IMR-90 (cell line): ENCODE results near the gene EPN3. TPM values are rescaled to one million over a fixed set of nuclear protein-coding genes. Genes with fewer than 3 reads are reported as not detected.

ENCODE experiments used
- ATAC-seq: fragments of 200-7000 bp; cut with Tn5 transposase; 2 replicates; pipeline ENCODE4 v1.9.1; 2020; ENCODE audit warnings: low read depth, mild to moderate bottlenecking, moderate library complexity
- BruUV-seq: library from RNA; stranded (reverse); fragments of 400-500 nt; replicated peaks from 2 replicates; lab custom pipeline; 2021; lab: Mats Ljungman, UMichigan
- CTCF ChIA-PET: fragments of 300-600 bp; formaldehyde crosslinking; extraction: SDS; loops from one replicate; lab custom pipeline; 2021; ENCODE audit warnings: antibody characterized with exemption; lab: Yijun Ruan, JAX
- POLR2A ChIA-PET: fragments of 300-600 bp; sonication (Branson Sonifier 250); formaldehyde crosslinking; loops from one replicate; lab custom pipeline; 2022; ENCODE audit warnings: antibody characterized with exemption; ENCODE audit not compliant: unreplicated experiment; lab: Charles Lee
- DNase-seq: peaks from one replicate; pipeline ENCODE4 v3.0.0; 2013
- H2AFZ ChIP-seq: replicated peaks from 2 replicates; pipeline ENCODE3; 2013; ENCODE audit warnings: low read length, mild to moderate bottlenecking; ENCODE audit not compliant: poor library complexity
- H2AK5ac ChIP-seq: 2 replicates; pipeline ENCODE4 v1.6.1; 2013; ENCODE audit warnings: low read depth, low read length, inconsistent platforms
- H2AK9ac ChIP-seq: replicated peaks from 2 replicates; pipeline ENCODE3; 2013; ENCODE audit warnings: mild to moderate bottlenecking, low read depth, low read length, moderate library complexity; ENCODE audit not compliant: poor library complexity
- H2BK120ac ChIP-seq: 2 replicates; pipeline ENCODE4 v1.6.1; 2013; ENCODE audit warnings: low read depth, low read length, inconsistent platforms
- H2BK15ac ChIP-seq: 3 replicates; pipeline ENCODE4 v1.6.1; 2013; ENCODE audit warnings: low read depth, low read length, inconsistent platforms
- H2BK20ac ChIP-seq: 2 replicates; pipeline ENCODE4 v1.6.1; 2013; ENCODE audit warnings: low read depth, mild to moderate bottlenecking, inconsistent platforms, low read length, moderate library complexity
- H2BK5ac ChIP-seq: 2 replicates; pipeline ENCODE4 v1.6.1; 2013; ENCODE audit warnings: mild to moderate bottlenecking, low read depth, low read length, inconsistent platforms; ENCODE audit not compliant: poor library complexity, severe bottlenecking
- H3K14ac ChIP-seq: replicated peaks from 2 replicates; pipeline ENCODE4 v1.6.1; 2013; ENCODE audit warnings: low read depth, low read length, inconsistent platforms
- H3K18ac ChIP-seq: 2 replicates; pipeline ENCODE4 v1.6.1; 2013; ENCODE audit warnings: low read depth, low read length, control low read depth
- H3K23ac ChIP-seq: 2 replicates; pipeline ENCODE4 v1.6.1; 2013; ENCODE audit warnings: low read depth, low read length, inconsistent platforms
- H3K27ac ChIP-seq: 2 replicates; pipeline ENCODE4 v1.5.1; 2013; ENCODE audit warnings: mild to moderate bottlenecking, control low read depth, low read length; ENCODE audit not compliant: insufficient read depth
- H3K27me3 ChIP-seq: 2 replicates; pipeline ENCODE4 v1.6.1; 2013; ENCODE audit warnings: low read length; ENCODE audit not compliant: control insufficient read depth, insufficient read depth
- H3K36me3 ChIP-seq: 2 replicates; pipeline ENCODE4 v1.6.1; 2013; ENCODE audit warnings: low read length, mixed read lengths; ENCODE audit not compliant: control insufficient read depth, insufficient read depth
- H3K4ac ChIP-seq: 2 replicates; pipeline ENCODE4 v1.6.1; 2013; ENCODE audit warnings: low read depth, low read length, inconsistent platforms
- H3K4me1 ChIP-seq: 2 replicates; pipeline ENCODE4 v1.6.1; 2013; ENCODE audit warnings: low read length, mixed read lengths; ENCODE audit not compliant: control insufficient read depth, insufficient read depth
- H3K4me2 ChIP-seq: 2 replicates; pipeline ENCODE4 v1.6.1; 2013; ENCODE audit warnings: low read depth, mild to moderate bottlenecking, control low read depth, low read length, moderate library complexity
- H3K4me3 ChIP-seq: 2 replicates; pipeline ENCODE4 v1.5.1; 2013; ENCODE audit warnings: low read depth, mild to moderate bottlenecking, control low read depth, low read length, moderate library complexity; ENCODE audit not compliant: insufficient read depth
- H3K56ac ChIP-seq: 2 replicates; pipeline ENCODE4 v1.6.1; 2013; ENCODE audit warnings: low read length, inconsistent platforms; ENCODE audit not compliant: insufficient read depth; ENCODE audit errors: extremely low read depth
- H3K79me1 ChIP-seq, 2 experiments: 2 replicates each; pipeline ENCODE4 v1.6.1; 2013; ENCODE audit warnings: low read length in 2 of 2, inconsistent platforms in 1 of 2, low read depth in 1 of 2
- H3K9ac ChIP-seq: 2 replicates; pipeline ENCODE4 v1.6.1; 2013; ENCODE audit warnings: low read depth, low read length, control low read depth
- H3K9me1 ChIP-seq: 2 replicates; pipeline ENCODE4 v1.6.1; 2013; ENCODE audit warnings: low read length, inconsistent platforms; ENCODE audit not compliant: insufficient read depth
- H3K9me3 ChIP-seq: 2 replicates; pipeline ENCODE4 v1.6.1; 2013; ENCODE audit warnings: low read length; ENCODE audit not compliant: control insufficient read depth, insufficient read depth
- H4K20me1 ChIP-seq: 2 replicates; pipeline ENCODE4 v1.6.1; 2013; ENCODE audit warnings: low read length, inconsistent platforms; ENCODE audit not compliant: insufficient read depth
- H4K5ac ChIP-seq: 2 replicates; pipeline ENCODE4 v1.6.1; 2013; ENCODE audit warnings: mild to moderate bottlenecking, low read depth, low read length, control low read depth
- H4K8ac ChIP-seq, 2 experiments: 2 replicates each; pipeline ENCODE4 v1.6.1; 2013; ENCODE audit warnings: low read depth in 2 of 2, low read length in 2 of 2, control low read depth in 1 of 2, inconsistent platforms in 1 of 2
- H4K91ac ChIP-seq: 2 replicates; pipeline ENCODE4 v1.6.1; 2013; ENCODE audit warnings: low read depth, low read length, inconsistent platforms; ENCODE audit not compliant: insufficient read depth
- BHLHE40 ChIP-seq: fragments of 150-350 bp; IDR thresholded peaks from 2 replicates; pipeline ENCODE4 v1.6.1; 2016; ENCODE audit warnings: mild to moderate bottlenecking, low read depth, low read length
- CEBPB ChIP-seq: IDR thresholded peaks from 2 replicates; pipeline ENCODE4 v1.6.1; 2012; ENCODE audit warnings: low read depth, low read length, improper control_type of control experiment
- MAZ ChIP-seq: IDR thresholded peaks from 2 replicates; pipeline ENCODE4 v1.6.1; 2012; ENCODE audit warnings: low read depth, mild to moderate bottlenecking, low read length, improper control_type of control experiment, moderate library complexity, borderline replicate concordance
- POLR2A ChIP-seq: IDR thresholded peaks from 2 replicates; pipeline ENCODE4 v1.6.1; 2012; ENCODE audit warnings: mild to moderate bottlenecking, low read depth, low read length
- RCOR1 ChIP-seq: IDR thresholded peaks from 2 replicates; pipeline ENCODE4 v1.6.1; 2012; ENCODE audit warnings: mild to moderate bottlenecking, low read length, improper control_type of control experiment; ENCODE audit not compliant: insufficient replicate concordance
- SMC3 ChIP-seq: fragments of 150-350 bp; IDR thresholded peaks from 2 replicates; pipeline ENCODE4 v1.6.1; 2016; ENCODE audit warnings: low read depth, mild to moderate bottlenecking, antibody characterized with exemption, low read length, moderate library complexity
- WGBS, 2 experiments: methylation state at CpG; one replicate each; pipeline versions ENCODE4 v1.1.5 to v1.1.7; 2013; ENCODE audit warnings: missing lambda C conversion rate in 2 of 2; ENCODE audit not compliant: insufficient read length in 1 of 2; ENCODE audit errors: extremely low coverage in 2 of 2; 5-methylcytosine and 5-hydroxymethylcytosine counted together
- dilution Hi-C: fragments of 300-500 bp; cut with HindIII; formaldehyde crosslinking; loops from one replicate; pipeline ENCODE4 v1.14.3; 2018; ENCODE audit warnings: low sequenced_read_pairs; ENCODE audit not compliant: unreplicated experiment
- in situ Hi-C: fragments of 300-500 bp; cut with MboI; formaldehyde crosslinking; loops from 3 replicates; pipeline ENCODE4 v1.14.3; 2019; ENCODE audit warnings: low sequenced_read_pairs, inconsistent platforms, mixed read lengths
- intact Hi-C: fragments of 100-400 bp; cut with micrococcal nuclease; formaldehyde crosslinking; loops from 2 replicates; pipeline ENCODE4 v1.10.0; 2022
- polyA plus RNA-seq, 3 experiments: library from polyadenylated mRNA; depleted of rRNA; stranded (reverse); fragments of >200 nt; gene quantifications; 2 replicates each; pipeline ENCODE4 v1.2.3, GENCODE V29; 2012; ENCODE audit warnings: low replicate concordance in 1 of 3
- total RNA-seq: library from RNA; depleted of rRNA; stranded (reverse); fragments of >200 nt; gene quantifications from 2 replicates; pipeline ENCODE4 v1.2.3, GENCODE V29; 2012
- TF ChIP-seq, protein P1 (sequence below): conservative IDR thresholded peaks from 2 replicates; pipeline ENCODE4 v1.5.1; 2012; ENCODE audit warnings: mild to moderate bottlenecking, low read depth, low read length, improper control_type of control experiment
- TF ChIP-seq, protein P2 (sequence below): fragments of 150-350 bp; IDR thresholded peaks from 2 replicates; pipeline ENCODE4 v1.6.1; 2016; ENCODE audit warnings: low read depth, mild to moderate bottlenecking, low read length, moderate library complexity, borderline replicate concordance

EPN3 gene
- total and polyA plus RNA-seq, 2 of the 4 experiments (the other 2 are of a cell fraction): 0.09 TPM; not detected in 1

DNA sequence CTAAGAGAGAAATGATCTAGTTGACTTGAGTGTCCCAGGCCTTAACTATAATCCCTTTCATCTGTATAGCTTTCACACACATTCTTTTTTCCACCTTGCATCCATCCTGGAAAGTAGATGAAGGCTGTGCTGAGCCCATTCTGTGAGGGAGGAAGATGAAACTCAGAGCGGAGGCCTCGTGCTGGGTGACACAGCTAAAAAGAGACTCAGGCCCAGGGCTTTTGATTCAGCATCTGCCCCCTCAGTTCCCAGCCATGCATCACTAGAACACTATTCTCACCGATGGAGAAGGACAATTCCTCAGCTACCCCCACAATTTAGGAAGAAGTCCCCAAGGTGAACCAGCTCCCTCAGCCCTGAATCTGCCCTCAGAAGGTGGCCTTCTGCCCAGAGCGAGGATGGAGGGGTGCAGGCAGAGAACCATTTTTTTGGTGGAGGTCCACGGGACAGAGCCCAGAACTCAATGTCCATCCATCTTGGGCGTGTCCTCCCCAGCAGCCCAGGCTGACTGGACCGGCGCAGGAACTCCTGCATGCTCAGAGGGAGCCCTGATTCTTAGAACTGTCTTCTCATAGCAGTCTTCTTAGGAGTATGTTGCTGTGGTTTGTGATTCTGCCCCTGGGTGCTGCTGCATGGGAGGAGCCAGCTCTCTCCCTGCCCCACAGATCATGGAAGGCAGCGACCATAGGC lies 30.1 kb upstream of the EPN3 start (continued):
- TF ChIP-seq, protein P1, sequence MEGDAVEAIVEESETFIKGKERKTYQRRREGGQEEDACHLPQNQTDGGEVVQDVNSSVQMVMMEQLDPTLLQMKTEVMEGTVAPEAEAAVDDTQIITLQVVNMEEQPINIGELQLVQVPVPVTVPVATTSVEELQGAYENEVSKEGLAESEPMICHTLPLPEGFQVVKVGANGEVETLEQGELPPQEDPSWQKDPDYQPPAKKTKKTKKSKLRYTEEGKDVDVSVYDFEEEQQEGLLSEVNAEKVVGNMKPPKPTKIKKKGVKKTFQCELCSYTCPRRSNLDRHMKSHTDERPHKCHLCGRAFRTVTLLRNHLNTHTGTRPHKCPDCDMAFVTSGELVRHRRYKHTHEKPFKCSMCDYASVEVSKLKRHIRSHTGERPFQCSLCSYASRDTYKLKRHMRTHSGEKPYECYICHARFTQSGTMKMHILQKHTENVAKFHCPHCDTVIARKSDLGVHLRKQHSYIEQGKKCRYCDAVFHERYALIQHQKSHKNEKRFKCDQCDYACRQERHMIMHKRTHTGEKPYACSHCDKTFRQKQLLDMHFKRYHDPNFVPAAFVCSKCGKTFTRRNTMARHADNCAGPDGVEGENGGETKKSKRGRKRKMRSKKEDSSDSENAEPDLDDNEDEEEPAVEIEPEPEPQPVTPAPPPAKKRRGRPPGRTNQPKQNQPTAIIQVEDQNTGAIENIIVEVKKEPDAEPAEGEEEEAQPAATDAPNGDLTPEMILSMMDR: no peak

DNA sequence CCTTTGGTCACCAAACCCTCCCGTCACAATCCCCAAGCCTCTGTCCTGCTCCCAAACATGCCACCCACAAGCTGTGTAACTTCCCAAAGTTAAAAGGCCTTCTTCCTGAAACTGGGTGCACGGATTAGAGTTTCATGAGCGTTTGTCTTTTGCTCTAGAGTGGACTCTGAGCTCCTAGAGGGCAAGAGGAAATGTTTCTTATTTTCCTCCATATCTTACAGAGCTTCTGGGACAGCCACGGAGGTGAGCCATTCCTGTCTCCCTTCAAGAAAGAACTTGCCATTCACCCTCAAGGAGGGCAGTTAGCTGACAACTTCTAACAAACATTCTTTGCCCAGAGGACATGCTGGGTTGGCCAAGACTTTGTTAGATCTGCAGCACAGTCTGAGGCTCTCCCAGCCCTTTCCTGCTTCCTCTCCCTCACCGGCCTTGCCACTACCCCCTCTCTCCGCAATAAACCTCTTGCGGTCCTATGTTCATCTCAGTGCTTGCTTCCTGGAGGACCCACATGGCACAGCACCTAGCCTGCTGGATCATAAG lies 26.9 kb upstream of the EPN3 start:
- H2BK15ac ChIP-seq: no peak overlapping the region
- H3K9ac ChIP-seq: no peak overlapping the region
- no peak overlapping the region for H3K27ac ChIP-seq
- peak overlapping the region; percentile 53 for H2AFZ ChIP-seq
- H3K23ac ChIP-seq: no peak overlapping the region
- no peak overlapping the region for H3K56ac ChIP-seq
- H3K9me1 ChIP-seq: peaks cover 16% of the 10 kb centered on the region
- no peak overlapping the region for H2AK5ac ChIP-seq
- no peak overlapping the region for H3K4ac ChIP-seq
- no peak overlapping the region for H4K5ac ChIP-seq
- intact Hi-C loops (no loop called here), dilution Hi-C loops (no loop called here), in situ Hi-C loops (no loop called here)
- no peak overlapping the region for H3K18ac ChIP-seq
- CTCF ChIA-PET: no interaction called here
- H3K4me1 ChIP-seq: peaks cover 4% of the 10 kb centered on the region
- H3K14ac ChIP-seq: no peak overlapping the region
- peaks cover 0 to 3% of the 10 kb centered on the region in 2 experiments; a peak in 1 of 4 replicates for H3K79me1 ChIP-seq
- no peaks in the 10 kb centered on the region for H3K36me3 ChIP-seq
- H4K20me1 ChIP-seq: no peaks in the 10 kb centered on the region
- POLR2A ChIA-PET: no interaction called here
- H3K27me3 ChIP-seq: no peaks in the 10 kb centered on the region; the same call in 1 of the 2 replicates
- no CpG with 5 or more reads among the region's 7 CpGs for WGBS, 2 experiments
- no peak for ATAC-seq
- H2AK9ac ChIP-seq: peak overlapping the region; percentile 42
- DNase-seq: no peak
- BruUV-seq: no TSS peak
- H4K8ac ChIP-seq: no peak overlapping the region
- no peak overlapping the region for H2BK5ac ChIP-seq
- no peaks in the 10 kb centered on the region for H3K9me3 ChIP-seq
- H4K91ac ChIP-seq: no peak overlapping the region
- no peak overlapping the region for H3K4me2 ChIP-seq
- no peak overlapping the region for H2BK20ac ChIP-seq
- H2BK120ac ChIP-seq: no peak overlapping the region
- no peak overlapping the region for H3K4me3 ChIP-seq
- TF ChIP-seq RCOR1 (no peak), MAZ (no peak), CEBPB (no peak), POLR2A (no peak), SMC3 (no peak), BHLHE40 (no peak)
- TF ChIP-seq, protein P1: no peak
- TF ChIP-seq, protein P2, sequence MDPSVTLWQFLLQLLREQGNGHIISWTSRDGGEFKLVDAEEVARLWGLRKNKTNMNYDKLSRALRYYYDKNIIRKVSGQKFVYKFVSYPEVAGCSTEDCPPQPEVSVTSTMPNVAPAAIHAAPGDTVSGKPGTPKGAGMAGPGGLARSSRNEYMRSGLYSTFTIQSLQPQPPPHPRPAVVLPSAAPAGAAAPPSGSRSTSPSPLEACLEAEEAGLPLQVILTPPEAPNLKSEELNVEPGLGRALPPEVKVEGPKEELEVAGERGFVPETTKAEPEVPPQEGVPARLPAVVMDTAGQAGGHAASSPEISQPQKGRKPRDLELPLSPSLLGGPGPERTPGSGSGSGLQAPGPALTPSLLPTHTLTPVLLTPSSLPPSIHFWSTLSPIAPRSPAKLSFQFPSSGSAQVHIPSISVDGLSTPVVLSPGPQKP: no peak
